ENCODE data around the gene CFL1. TPM values are rescaled to one million over a fixed set of nuclear protein-coding genes. Genes with fewer than 3 reads are reported as not detected.
A peak's percentile ranks its signal among the peaks of the same experiment; 100 is the strongest.

The CFL1 gene
- total RNA-seq, 4 donors from 2014 or later, result 961 to 2,313 (median 1,456) TPM

- Histone ChIP-seq H3K27me3 (no peaks in the 10 kb centered on the region), H3K4me3 (no peak overlapping the region), H3K36me3 (peaks cover 0 to 32% (median 0%) of the 10 kb centered on the region in 3 donors), H3K4me1 (peaks cover 0 to 33% (median 7%) of the 10 kb centered on the region in 4 donors), H3K9me3 (no peaks in the 10 kb centered on the region), H3K27ac (no peak overlapping the region)
- no peak for TF ChIP-seq POLR2A (IDR thresholded peaks at IDR 0.05)
- TF ChIP-seq, protein P1, sequence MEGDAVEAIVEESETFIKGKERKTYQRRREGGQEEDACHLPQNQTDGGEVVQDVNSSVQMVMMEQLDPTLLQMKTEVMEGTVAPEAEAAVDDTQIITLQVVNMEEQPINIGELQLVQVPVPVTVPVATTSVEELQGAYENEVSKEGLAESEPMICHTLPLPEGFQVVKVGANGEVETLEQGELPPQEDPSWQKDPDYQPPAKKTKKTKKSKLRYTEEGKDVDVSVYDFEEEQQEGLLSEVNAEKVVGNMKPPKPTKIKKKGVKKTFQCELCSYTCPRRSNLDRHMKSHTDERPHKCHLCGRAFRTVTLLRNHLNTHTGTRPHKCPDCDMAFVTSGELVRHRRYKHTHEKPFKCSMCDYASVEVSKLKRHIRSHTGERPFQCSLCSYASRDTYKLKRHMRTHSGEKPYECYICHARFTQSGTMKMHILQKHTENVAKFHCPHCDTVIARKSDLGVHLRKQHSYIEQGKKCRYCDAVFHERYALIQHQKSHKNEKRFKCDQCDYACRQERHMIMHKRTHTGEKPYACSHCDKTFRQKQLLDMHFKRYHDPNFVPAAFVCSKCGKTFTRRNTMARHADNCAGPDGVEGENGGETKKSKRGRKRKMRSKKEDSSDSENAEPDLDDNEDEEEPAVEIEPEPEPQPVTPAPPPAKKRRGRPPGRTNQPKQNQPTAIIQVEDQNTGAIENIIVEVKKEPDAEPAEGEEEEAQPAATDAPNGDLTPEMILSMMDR (IDR thresholded peaks at IDR 0.05), result no peak
- DNase-seq, result no peak
Observed at GRCh38 chr11:65883058-65883761, 25.2 kb upstream of the CFL1 start.

GRCh38 chr11:65882120-65883057 lies 24.4 kb upstream of the CFL1 start:
- no peaks in the 10 kb centered on the region for H3K27me3 ChIP-seq
- peaks cover 0 to 27% (median 7%) of the 10 kb centered on the region in 4 donors for H3K4me1 ChIP-seq
- no peak for DNase-seq
- H3K36me3 ChIP-seq, result peaks cover 0 to 32% (median 0%) of the 10 kb centered on the region in 3 donors
- no peak overlapping the region for H3K27ac ChIP-seq
- H3K4me3 ChIP-seq, result no peak overlapping the region
- H3K9me3 ChIP-seq, result no peaks in the 10 kb centered on the region
- no peak for TF ChIP-seq POLR2A (IDR thresholded peaks at IDR 0.05)
- TF ChIP-seq, protein P1 (IDR thresholded peaks at IDR 0.05), result no peak

- TF ChIP-seq, protein P1 (IDR thresholded peaks at IDR 0.05), result no peak
- TF ChIP-seq POLR2A (IDR thresholded peaks at IDR 0.05), result no peak
- Histone ChIP-seq H3K4me3 (no peak overlapping the region), H3K4me1 (peaks cover 0 to 13% (median 4%) of the 10 kb centered on the region in 4 donors), H3K27ac (peak overlapping the region in 1 of 4 donors; percentile 21), H3K27me3 (no peaks in the 10 kb centered on the region), H3K36me3 (peaks cover 0 to 32% (median 0%) of the 10 kb centered on the region in 3 donors), H3K9me3 (no peaks in the 10 kb centered on the region)
- no peak for DNase-seq
Observed at GRCh38 chr11:65880844-65881421, 23.0 kb upstream of the CFL1 start.

DNA sequence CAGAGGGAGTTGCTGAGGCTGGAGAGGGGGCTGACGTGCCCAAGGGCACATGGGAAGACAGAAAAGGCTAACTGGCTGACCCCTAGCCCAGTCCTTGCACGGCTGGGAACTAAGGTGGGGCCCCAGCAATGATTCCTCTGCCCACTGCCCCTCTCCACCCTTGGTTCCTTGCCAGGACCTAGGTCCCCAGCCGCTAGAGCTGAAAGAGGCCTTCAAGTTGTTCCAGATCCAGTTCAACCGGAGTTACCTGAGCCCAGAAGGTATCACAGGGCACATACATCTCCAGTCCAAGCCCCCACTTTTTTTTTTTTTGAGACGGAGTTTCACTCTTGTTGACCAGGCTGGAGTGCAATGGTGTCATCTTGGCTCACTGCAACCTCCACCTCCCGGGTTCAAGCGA lies 22.0 kb upstream of the CFL1 start:
- Histone ChIP-seq H3K27ac (peak overlapping the region in 1 of 4 donors; percentile 14), H3K4me1 (peaks cover 0 to 8% (median 2%) of the 10 kb centered on the region in 4 donors), H3K27me3 (no peaks in the 10 kb centered on the region), H3K4me3 (no peak overlapping the region), H3K9me3 (no peaks in the 10 kb centered on the region), H3K36me3 (peaks cover 0 to 26% (median 0%) of the 10 kb centered on the region in 3 donors)
- TF ChIP-seq POLR2A (IDR thresholded peaks at IDR 0.05), result no peak
- TF ChIP-seq, protein P1 (IDR thresholded peaks at IDR 0.05), result no peak
- DNase-seq, result no peak

DNA sequence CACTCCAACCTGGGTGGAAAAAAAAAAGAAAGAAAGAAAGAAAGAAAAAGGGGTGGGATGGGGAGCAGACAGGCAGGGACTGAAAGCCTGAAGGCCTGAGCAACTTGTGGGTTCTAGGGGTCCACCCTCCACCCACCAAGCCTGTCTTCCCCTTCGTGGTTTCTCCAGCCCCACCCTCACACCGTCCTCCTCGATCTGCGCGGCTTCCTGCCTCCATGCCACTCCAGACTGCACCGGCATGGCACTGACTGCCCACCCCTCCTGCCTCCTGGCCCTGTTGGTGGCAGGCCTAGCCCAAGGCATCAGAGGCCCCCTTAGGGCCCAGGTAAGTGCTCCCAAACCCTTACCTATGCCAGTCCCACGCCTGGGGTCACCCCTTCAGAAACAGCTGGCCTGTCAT lies 21.6 kb upstream of the CFL1 start, which contains the start of gene CTSW:
Gene CTSW (plus strand): TSS at position 221 of the 400 bp plus-strand sequence. CDS start 18 bp downstream, at position 239.
- H3K27me3 ChIP-seq, result no peaks in the 10 kb centered on the region
- H3K27ac ChIP-seq, result peak within 1 kb of the TSS in 1 of 4 donors; percentile 21
- H3K4me3 ChIP-seq, result no peak within 1 kb of the TSS
- H3K4me1 ChIP-seq, result peaks cover 0 to 5% (median 0%) of the 10 kb centered on the region in 4 donors
- H3K36me3 ChIP-seq, result peaks cover 0 to 26% (median 0%) of the 10 kb centered on the region in 3 donors
- H3K9me3 ChIP-seq, result no peaks in the 10 kb centered on the region
- no peak for DNase-seq
- no peak for TF ChIP-seq POLR2A (IDR thresholded peaks at IDR 0.05)
- TF ChIP-seq, protein P1 (IDR thresholded peaks at IDR 0.05), result no peak
